Stimulated activated CD4-positive, alpha-beta T cell treated with anti-CD3 and anti-CD28 coated beads, Interleukin-4, amount 100 ng/mL, for 4 hours (primary cell): ENCODE measurements around the gene DICER1.

ENCODE experiments used
- DNase-seq, 2 experiments: peaks; one replicate each; pipeline ENCODE4 v3.0.0-alpha.2; 2020

DICER1 gene

GRCh38 chr14:95071649-95072280 is 85.6 kb downstream of the DICER1 start:
- no peak for DNase-seq

GRCh38 chr14:95070748-95071435 is 86.4 kb downstream of the DICER1 start:
- no peak for DNase-seq

DNA sequence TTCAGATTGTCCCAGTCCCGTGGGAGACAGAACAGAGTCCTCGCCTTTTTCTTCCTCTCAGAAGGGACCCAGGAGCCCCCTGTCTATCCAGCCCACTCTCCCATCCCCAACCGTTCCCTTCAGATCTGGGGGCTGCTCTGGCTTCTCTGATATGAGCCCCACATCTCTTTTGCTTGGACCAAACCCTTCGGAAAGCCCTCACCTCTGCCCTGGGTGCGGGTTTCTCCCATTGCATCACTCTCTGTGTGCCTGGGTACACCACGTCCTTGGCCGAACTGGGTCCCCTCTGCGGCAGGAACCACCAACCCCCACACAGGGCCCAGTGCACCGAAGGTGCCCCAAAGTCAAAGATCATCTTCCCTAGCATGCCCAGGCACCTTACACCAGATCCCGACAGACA is 87.8 kb downstream of the DICER1 start:
- DNase-seq: no peak

DNA sequence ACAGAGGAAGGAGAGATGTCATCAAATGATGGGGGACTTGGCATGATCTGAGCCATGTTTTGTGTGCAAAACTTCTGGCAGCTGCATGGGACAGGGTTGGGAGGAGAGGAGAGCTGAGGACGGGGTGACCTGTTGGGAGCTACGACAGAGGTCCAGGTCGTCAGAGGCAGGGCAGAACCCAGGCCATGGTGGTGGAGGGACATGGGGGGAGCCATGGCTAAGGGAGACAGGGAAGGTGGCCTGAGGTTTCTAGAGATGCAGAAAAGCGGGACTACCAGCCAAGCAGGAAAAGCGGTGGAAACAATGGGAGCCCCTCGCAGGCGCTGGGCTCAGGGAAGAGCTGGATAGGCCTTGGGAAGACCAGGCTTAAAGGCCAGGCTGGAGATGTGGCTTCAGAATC is 88.3 kb downstream of the DICER1 start:
- DNase-seq: no peak

- no peak for DNase-seq
Observed at GRCh38 chr14:95068521-95068920, 88.8 kb downstream of the DICER1 start.

DNA sequence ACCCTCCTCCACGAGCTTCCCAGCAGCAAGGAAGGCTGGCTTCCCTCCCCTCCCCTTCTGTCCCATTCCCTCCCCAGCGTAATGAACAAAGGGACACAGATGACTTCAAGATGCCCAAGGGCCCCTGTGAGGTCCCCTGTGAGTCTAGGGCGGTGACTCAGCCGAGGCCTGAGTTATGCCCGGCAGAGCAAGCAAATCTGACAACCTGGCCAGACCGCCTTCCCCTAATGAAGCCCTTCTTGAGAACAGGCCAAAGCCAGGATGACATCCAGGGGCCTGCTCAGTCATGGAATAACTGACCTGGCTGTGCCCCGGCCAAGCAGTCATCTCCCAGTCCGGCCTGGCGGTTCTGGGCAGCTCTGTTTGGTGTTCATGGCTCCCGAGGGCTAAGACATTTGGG is 89.2 kb downstream of the DICER1 start:
- DNase-seq: no peak

GRCh38 chr14:95067526-95067925 is 89.8 kb downstream of the DICER1 start:
- DNase-seq: no peak

- no peak for DNase-seq
Observed at GRCh38 chr14:95066427-95066986, 90.8 kb downstream of the DICER1 start.

GRCh38 chr14:95065411-95065810 is 91.9 kb downstream of the DICER1 start:
- DNase-seq: no peak

GRCh38 chr14:95064734-95065133 is 92.6 kb downstream of the DICER1 start:
- no peak for DNase-seq

- no peak for DNase-seq
Observed at GRCh38 chr14:95064256-95064655, 93.1 kb downstream of the DICER1 start.

GRCh38 chr14:95063391-95063790 is 93.9 kb downstream of the DICER1 start:
- DNase-seq: no peak

GRCh38 chr14:95062946-95063345 is 94.4 kb downstream of the DICER1 start:
- DNase-seq: no peak

GRCh38 chr14:95062220-95062619 is 95.1 kb downstream of the DICER1 start:
- no peak for DNase-seq

- no peak for DNase-seq
Observed at GRCh38 chr14:95061317-95062093, 95.8 kb downstream of the DICER1 start.

DNA sequence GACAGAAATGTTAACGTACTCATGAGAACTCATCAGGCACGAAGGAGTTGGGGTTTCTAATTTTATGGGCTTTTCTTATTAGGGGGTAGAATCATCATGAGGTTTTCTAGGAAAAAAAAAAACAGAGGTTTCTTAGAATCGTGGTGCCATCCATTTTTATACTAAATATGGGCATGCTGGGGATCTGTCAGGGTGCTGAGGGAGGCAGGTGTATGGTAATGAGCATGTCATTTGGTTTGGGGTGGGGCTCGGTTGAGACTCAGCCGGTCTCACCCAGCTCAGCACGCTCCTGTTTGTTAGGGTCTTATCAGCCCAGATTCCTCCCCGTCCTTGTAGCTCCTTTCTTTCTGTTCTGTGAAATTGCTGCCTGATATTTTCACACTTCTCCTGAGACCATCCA is 98.2 kb downstream of the DICER1 start:
- DNase-seq: no peak

GRCh38 chr14:95058491-95058890 is 98.8 kb downstream of the DICER1 start:
- DNase-seq: no peak

- DNase-seq: no peak
Observed at GRCh38 chr14:95057851-95058250, 99.5 kb downstream of the DICER1 start.

- DNase-seq: no peak
Observed at GRCh38 chr14:95057147-95057546, 100.2 kb downstream of the DICER1 start.

DNA sequence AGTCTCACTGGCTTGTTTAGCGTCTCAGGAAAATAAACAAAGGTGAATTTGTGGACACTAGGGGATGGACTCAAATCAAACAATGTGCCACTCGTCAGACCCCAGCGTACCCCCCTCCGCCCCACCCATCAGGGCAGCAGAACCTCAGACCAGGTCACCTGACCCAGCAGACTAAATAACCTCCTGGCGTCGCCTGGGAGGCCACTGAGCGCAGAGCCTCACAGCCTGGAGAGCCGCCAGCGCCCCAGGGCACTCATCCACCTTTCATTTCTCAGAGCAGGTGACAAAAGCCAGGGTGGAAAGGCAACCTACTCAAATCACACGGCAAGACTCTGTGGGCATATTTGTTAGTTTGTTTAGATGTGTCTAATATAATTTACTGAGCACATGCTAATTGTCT is 100.9 kb downstream of the DICER1 start:
- DNase-seq: no peak

GRCh38 chr14:95055318-95055717 is 102.0 kb downstream of the DICER1 start:
- DNase-seq: no peak

DNA sequence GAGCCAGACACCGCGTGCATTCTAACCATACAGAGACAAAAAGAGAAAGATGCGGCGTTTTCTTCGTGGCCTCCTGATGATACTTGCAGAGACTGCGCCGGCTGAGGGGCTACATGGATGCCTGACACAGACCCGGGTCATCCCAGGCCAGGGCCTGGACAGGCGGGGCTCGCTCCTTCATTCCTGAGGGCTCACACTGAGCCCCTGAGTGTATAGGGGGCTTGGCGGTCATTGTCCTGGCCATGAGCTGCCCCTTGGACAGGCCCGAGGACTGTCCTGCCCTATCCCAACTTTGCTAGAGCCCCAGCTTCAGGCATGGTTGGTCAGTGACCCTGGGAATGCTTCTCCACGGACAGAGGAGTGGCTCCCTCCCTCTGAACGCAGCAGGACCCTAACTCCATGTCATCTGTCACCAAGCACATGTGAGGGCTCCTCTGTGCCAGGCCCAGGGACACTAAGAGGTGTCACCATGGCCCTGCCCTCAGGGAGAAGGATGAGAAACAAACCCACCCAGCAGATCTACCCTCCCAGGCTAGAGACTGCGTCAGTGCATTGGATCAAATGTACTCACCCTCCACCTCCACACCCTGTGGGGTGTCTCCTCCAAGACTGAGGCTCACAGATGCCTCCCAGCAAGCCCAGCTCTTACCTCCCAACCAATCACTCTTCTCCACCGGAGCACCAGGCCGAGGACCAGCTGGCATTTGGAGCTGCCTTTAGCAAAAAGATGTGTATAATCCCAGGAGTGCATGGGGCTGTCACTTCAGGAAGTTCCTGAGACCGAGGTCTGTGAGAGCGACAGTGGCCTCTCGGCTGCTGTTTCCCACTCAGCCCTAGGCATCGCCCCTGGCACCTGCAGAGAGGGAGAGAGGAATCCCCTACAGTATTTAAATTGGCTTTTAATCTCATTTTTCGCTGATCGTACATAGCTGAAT is 102.7 kb downstream of the DICER1 start:
- no peak for DNase-seq
